ENCODE measurements around the gene SUCLG2.

SUCLG2 gene

GRCh38 chr3:67689806-67690205, 35.4 kb upstream of the SUCLG2 start:
- no peak for DNase-seq (ENCODE audit: low read depth)
- no peak for TF ChIP-seq CTCF (IDR thresholded peaks at IDR 0.05; ENCODE audit: control insufficient read depth, insufficient read depth, low read depth, low read length, missing control alignments)
- H3K4me3 ChIP-seq (ENCODE audit: control insufficient read depth, low read depth, low read length) = no peak overlapping the region

- DNase-seq (ENCODE audit: low read depth) = no peak
These were observed 33.8 kb upstream of the SUCLG2 start for GRCh38 chr3:67688231-67688630.

GRCh38 chr3:67686069-67686468, 31.7 kb upstream of the SUCLG2 start:
- no peak overlapping the region for H3K4me3 ChIP-seq (ENCODE audit: control insufficient read depth, low read depth, low read length)
- TF ChIP-seq CTCF (IDR thresholded peaks at IDR 0.05; ENCODE audit: control insufficient read depth, insufficient read depth, low read depth, low read length, missing control alignments) = no peak
- no peak for DNase-seq (ENCODE audit: low read depth)

More at GRCh38 chr3:67688231-67688630, 33.8 kb upstream of the SUCLG2 start:
- TF ChIP-seq CTCF (IDR thresholded peaks at IDR 0.05; ENCODE audit: control insufficient read depth, insufficient read depth, low read depth, low read length, missing control alignments) = no peak
- H3K4me3 ChIP-seq (ENCODE audit: control insufficient read depth, low read depth, low read length) = no peak overlapping the region

- no peak overlapping the region for H3K4me3 ChIP-seq (ENCODE audit: control insufficient read depth, low read depth, low read length)
- TF ChIP-seq CTCF (IDR thresholded peaks at IDR 0.05; ENCODE audit: control insufficient read depth, insufficient read depth, low read depth, low read length, missing control alignments) = no peak
These were observed 31.1 kb upstream of the SUCLG2 start for GRCh38 chr3:67685499-67685898.

GRCh38 chr3:67684211-67684610, 29.8 kb upstream of the SUCLG2 start:
- no peak overlapping the region for H3K4me3 ChIP-seq (ENCODE audit: control insufficient read depth, low read depth, low read length)
- no peak for DNase-seq (ENCODE audit: low read depth)
- no peak for TF ChIP-seq CTCF (IDR thresholded peaks at IDR 0.05; ENCODE audit: control insufficient read depth, insufficient read depth, low read depth, low read length, missing control alignments)

More at GRCh38 chr3:67685499-67685898, 31.1 kb upstream of the SUCLG2 start:
- DNase-seq (ENCODE audit: low read depth) = no peak

GRCh38 chr3:67683522-67683921, 29.1 kb upstream of the SUCLG2 start:
- DNase-seq (ENCODE audit: low read depth) = no peak
- no peak for TF ChIP-seq CTCF (IDR thresholded peaks at IDR 0.05; ENCODE audit: control insufficient read depth, insufficient read depth, low read depth, low read length, missing control alignments)

GRCh38 chr3:67678665-67679064, 24.3 kb upstream of the SUCLG2 start:
- H3K4me3 ChIP-seq (ENCODE audit: control insufficient read depth, low read depth, low read length) = no peak overlapping the region
- TF ChIP-seq CTCF (IDR thresholded peaks at IDR 0.05; ENCODE audit: control insufficient read depth, insufficient read depth, low read depth, low read length, missing control alignments) = no peak
- DNase-seq (ENCODE audit: low read depth) = no peak

More at GRCh38 chr3:67683522-67683921, 29.1 kb upstream of the SUCLG2 start:
- no peak overlapping the region for H3K4me3 ChIP-seq (ENCODE audit: control insufficient read depth, low read depth, low read length)
